HepG2 (cell line): ENCODE results near the gene TPSD1. TPM values are rescaled to one million over a fixed set of nuclear protein-coding genes. Genes with fewer than 3 reads are reported as not detected.

ENCODE experiments used
- MZF1 ChIP-seq: sonication (generic); formaldehyde crosslinking; IDR thresholded peaks from 2 replicates; pipeline ENCODE4 v1.8.1; 2023; ENCODE audit warnings: mild to moderate bottlenecking, missing genetic modification reagents, borderline replicate concordance
- PCBP2 ChIP-seq: fragments of 200-400 bp; formaldehyde crosslinking; optimal IDR thresholded peaks from 2 replicates; pipeline ENCODE3; 2018; ENCODE audit warnings: low read length, low read depth; ENCODE audit not compliant: poor library complexity, severe bottlenecking
- ZBTB34 ChIP-seq: sonication (generic); formaldehyde crosslinking; IDR thresholded peaks from 2 replicates; pipeline ENCODE4 v1.8.0; 2022; ENCODE audit warnings: mild to moderate bottlenecking, missing genetic modification reagents
- ZEB1 ChIP-seq: IDR thresholded peaks from 2 replicates; pipeline ENCODE4 v1.6.1; 2012; ENCODE audit warnings: mild to moderate bottlenecking, low read depth, inconsistent platforms; ENCODE audit not compliant: insufficient replicate concordance
- ZNF10 ChIP-seq: sonication (generic); formaldehyde crosslinking; IDR thresholded peaks from 2 replicates; pipeline ENCODE4 v1.4.0; 2020; ENCODE audit warnings: mild to moderate bottlenecking, low read depth, missing genetic modification reagents, borderline replicate concordance
- ZNF431 ChIP-seq: sonication (generic); formaldehyde crosslinking; IDR thresholded peaks from 2 replicates; pipeline ENCODE4 v1.9.0; 2022; ENCODE audit warnings: missing genetic modification reagents, low read depth, mild to moderate bottlenecking, borderline replicate concordance
- polyA plus RNA-seq, 8 experiments: library from polyadenylated mRNA; depleted of rRNA in 3 of 8; stranded (reverse) in 7 of 8; unstranded in 1 of 8; fragments of >200 nt; fragmentation: Illumina TruSeq in 4 of 8; extraction: Trizol in 4 of 8; gene quantifications; 2 replicates each; pipeline versions ENCODE4 v1.2.1 to v1.2.3, GENCODE V29; 2011 to 2016; ENCODE audit warnings: low read depth in 4 of 8, missing spikeins in 1 of 8, mixed read lengths in 1 of 8; ENCODE audit not compliant: insufficient read depth in 1 of 8
- total RNA-seq, 5 experiments: library from RNA; depleted of rRNA; stranded (reverse); fragments of >200 nt; fragmentation: Illumina TruSeq; extraction: Trizol; gene quantifications; 2 replicates each; pipeline ENCODE4 v1.2.3, GENCODE V29; 2016; ENCODE audit warnings: low read depth in 1 of 5
- TF ChIP-seq, protein P1 (sequence below): sonication (generic); formaldehyde crosslinking; IDR thresholded peaks from 2 replicates; pipeline ENCODE4 v1.4.0; 2020; ENCODE audit warnings: missing genetic modification reagents, borderline replicate concordance
- TF ChIP-seq, protein P2 (sequence below): sonication (generic); formaldehyde crosslinking; IDR thresholded peaks from 2 replicates; pipeline ENCODE4 v1.4.0; 2020; ENCODE audit warnings: missing genetic modification reagents, borderline replicate concordance

The TPSD1 gene
- total and polyA plus RNA-seq, 2 of the 13 experiments (the other 11 are each of a cell fraction or from before 2014, with no cell fraction given), result not detected

- no peak for TF ChIP-seq ZBTB34 (CRISPR knock-in tag)
- no peak for TF ChIP-seq MZF1 (CRISPR knock-in tag)
- TF ChIP-seq, protein P1, sequence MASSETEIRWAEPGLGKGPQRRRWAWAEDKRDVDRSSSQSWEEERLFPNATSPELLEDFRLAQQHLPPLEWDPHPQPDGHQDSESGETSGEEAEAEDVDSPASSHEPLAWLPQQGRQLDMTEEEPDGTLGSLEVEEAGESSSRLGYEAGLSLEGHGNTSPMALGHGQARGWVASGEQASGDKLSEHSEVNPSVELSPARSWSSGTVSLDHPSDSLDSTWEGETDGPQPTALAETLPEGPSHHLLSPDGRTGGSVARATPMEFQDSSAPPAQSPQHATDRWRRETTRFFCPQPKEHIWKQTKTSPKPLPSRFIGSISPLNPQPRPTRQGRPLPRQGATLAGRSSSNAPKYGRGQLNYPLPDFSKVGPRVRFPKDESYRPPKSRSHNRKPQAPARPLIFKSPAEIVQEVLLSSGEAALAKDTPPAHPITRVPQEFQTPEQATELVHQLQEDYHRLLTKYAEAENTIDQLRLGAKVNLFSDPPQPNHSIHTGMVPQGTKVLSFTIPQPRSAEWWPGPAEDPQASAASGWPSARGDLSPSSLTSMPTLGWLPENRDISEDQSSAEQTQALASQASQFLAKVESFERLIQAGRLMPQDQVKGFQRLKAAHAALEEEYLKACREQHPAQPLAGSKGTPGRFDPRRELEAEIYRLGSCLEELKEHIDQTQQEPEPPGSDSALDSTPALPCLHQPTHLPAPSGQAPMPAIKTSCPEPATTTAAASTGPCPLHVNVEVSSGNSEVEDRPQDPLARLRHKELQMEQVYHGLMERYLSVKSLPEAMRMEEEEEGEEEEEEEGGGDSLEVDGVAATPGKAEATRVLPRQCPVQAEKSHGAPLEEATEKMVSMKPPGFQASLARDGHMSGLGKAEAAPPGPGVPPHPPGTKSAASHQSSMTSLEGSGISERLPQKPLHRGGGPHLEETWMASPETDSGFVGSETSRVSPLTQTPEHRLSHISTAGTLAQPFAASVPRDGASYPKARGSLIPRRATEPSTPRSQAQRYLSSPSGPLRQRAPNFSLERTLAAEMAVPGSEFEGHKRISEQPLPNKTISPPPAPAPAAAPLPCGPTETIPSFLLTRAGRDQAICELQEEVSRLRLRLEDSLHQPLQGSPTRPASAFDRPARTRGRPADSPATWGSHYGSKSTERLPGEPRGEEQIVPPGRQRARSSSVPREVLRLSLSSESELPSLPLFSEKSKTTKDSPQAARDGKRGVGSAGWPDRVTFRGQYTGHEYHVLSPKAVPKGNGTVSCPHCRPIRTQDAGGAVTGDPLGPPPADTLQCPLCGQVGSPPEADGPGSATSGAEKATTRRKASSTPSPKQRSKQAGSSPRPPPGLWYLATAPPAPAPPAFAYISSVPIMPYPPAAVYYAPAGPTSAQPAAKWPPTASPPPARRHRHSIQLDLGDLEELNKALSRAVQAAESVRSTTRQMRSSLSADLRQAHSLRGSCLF (CRISPR knock-in tag), result no peak
- no peak for TF ChIP-seq ZNF431 (CRISPR knock-in tag)
- no peak for TF ChIP-seq PCBP2
- TF ChIP-seq, protein P2, sequence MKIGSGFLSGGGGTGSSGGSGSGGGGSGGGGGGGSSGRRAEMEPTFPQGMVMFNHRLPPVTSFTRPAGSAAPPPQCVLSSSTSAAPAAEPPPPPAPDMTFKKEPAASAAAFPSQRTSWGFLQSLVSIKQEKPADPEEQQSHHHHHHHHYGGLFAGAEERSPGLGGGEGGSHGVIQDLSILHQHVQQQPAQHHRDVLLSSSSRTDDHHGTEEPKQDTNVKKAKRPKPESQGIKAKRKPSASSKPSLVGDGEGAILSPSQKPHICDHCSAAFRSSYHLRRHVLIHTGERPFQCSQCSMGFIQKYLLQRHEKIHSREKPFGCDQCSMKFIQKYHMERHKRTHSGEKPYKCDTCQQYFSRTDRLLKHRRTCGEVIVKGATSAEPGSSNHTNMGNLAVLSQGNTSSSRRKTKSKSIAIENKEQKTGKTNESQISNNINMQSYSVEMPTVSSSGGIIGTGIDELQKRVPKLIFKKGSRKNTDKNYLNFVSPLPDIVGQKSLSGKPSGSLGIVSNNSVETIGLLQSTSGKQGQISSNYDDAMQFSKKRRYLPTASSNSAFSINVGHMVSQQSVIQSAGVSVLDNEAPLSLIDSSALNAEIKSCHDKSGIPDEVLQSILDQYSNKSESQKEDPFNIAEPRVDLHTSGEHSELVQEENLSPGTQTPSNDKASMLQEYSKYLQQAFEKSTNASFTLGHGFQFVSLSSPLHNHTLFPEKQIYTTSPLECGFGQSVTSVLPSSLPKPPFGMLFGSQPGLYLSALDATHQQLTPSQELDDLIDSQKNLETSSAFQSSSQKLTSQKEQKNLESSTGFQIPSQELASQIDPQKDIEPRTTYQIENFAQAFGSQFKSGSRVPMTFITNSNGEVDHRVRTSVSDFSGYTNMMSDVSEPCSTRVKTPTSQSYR (CRISPR knock-in tag), result no peak
- no peak for TF ChIP-seq ZNF10 (CRISPR knock-in tag)
- TF ChIP-seq ZEB1, result no peak
These were observed 20.1 kb downstream of the TPSD1 start (continued) for GRCh38 chr16:1275791-1276579.
